Measurements from ENCODE around the gene SETD9. TPM values are rescaled to one million over a fixed set of nuclear protein-coding genes. Genes with fewer than 3 reads are reported as not detected.

SETD9 gene
- total and polyA plus RNA-seq, 2 of the 13 experiments (the other 11 are each of a cell fraction or from before 2014, with no cell fraction given): 4.8 to 17.8 TPM

- TF ChIP-seq MXD4 (CRISPR knock-in tag; IDR thresholded peaks at IDR 0.05) (peak; percentile 16; the same call in 1 of the 2 replicates), LBX2 (CRISPR knock-in tag; IDR thresholded peaks at IDR 0.05; ENCODE audit: borderline replicate concordance) (no peak), SNAPC2 (CRISPR knock-in tag; IDR thresholded peaks at IDR 0.05) (no peak), ZNF383 (CRISPR knock-in tag; IDR thresholded peaks at IDR 0.05; ENCODE audit: borderline replicate concordance) (no peak), RBM39 (IDR thresholded peaks at IDR 0.05; ENCODE audit: low read depth, low read length, poor library complexity, severe bottlenecking) (no peak), CCDC6 (CRISPR knock-in tag; IDR thresholded peaks at IDR 0.05) (0 out of 2 replicates have a peak, but pooled peaks have one; percentile 8), MBNL3 (CRISPR knock-in tag; conservative IDR thresholded peaks at IDR 0.05) (no peak), CCAR2 (optimal IDR thresholded peaks at IDR 0.05; ENCODE audit: low read depth, low read length) (no peak), ZMYM2 (CRISPR knock-in tag; IDR thresholded peaks at IDR 0.05) (no peak), ZNF446 (CRISPR knock-in tag; IDR thresholded peaks at IDR 0.05) (no peak), ARID5B (CRISPR knock-in tag; IDR thresholded peaks at IDR 0.05) (no peak), ZBTB34 (CRISPR knock-in tag; IDR thresholded peaks at IDR 0.05) (no peak), NRL (CRISPR knock-in tag; IDR thresholded peaks at IDR 0.05; ENCODE audit: borderline replicate concordance) (peak; percentile 64; the same call in 1 of the 2 replicates), ZNF251 (CRISPR knock-in tag; IDR thresholded peaks at IDR 0.05) (no peak), ZBTB7A (CRISPR knock-in tag; IDR thresholded peaks at IDR 0.05) (0 out of 2 replicates have a peak, but pooled peaks have one; percentile 62), ZNF740 (CRISPR knock-in tag; IDR thresholded peaks at IDR 0.05) (no peak), NR0B2 (CRISPR knock-in tag; IDR thresholded peaks at IDR 0.05) (no peak), AFF4 (CRISPR knock-in tag; IDR thresholded peaks at IDR 0.05) (no peak)
These were observed 992 bp downstream of the SETD9 start (continued) for GRCh38 chr5:56910210-56910965.

Data from HepG2 (cell line).